GM18502 (cell line): ENCODE measurements around the gene TEX29.

Experiments
- ATAC-seq: cut with Tn5 transposase; IDR thresholded peaks from one replicate; pipeline ENCODE4 v1.9.1; 2021; ENCODE audit warnings: mild to moderate bottlenecking; ENCODE audit not compliant: unreplicated experiment, poor library complexity

Gene TEX29

DNA sequence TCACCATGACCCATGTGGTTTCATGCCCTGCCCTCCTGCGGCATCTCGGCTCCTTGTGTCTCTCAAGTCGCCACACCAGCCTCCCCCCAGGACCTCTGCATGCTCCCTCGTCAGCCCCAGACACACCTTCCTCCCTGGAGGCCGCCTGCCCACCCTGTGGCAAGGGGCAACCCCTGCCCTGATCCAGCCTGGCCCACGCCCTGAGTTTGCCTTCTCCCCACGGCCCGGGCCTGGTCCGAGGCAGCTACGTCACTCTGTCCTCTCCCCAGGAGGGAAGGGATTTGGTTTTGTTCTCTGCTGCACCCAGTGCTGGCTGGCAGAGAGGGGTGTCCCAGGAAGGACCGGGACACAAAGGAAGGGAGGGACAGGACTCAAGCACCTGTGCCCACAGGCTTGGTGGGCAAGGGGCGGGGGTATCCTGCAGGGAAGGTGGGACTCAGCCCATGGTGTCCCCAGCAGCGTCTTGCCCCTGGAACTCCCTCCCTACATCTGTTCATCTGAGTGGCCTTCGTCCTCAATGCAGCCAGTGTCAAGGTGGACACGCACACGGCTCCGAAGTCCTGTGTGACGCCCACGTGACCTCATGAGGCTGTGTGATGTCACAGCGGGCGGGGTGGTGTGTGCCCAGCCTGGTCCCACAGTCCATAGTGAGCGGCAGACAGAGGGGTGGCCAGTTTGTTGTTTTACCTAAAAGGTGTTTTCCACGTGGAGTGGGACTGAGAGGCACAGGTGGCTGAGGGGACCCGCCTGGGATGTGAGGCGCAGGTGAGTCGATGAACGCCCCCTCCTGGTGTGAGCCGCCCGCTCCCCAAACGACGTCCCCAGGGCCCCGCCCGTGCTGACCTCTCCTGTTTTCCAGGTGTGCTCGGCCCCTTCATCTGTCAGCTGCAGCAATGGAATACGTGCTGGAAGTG, at the start of gene TEX29:
TEX29 (plus strand) TSS at position 645 of the 914 bp plus-strand sequence; CDS start at position 894, 249 bp downstream.
- ATAC-seq, result no peak

DNA sequence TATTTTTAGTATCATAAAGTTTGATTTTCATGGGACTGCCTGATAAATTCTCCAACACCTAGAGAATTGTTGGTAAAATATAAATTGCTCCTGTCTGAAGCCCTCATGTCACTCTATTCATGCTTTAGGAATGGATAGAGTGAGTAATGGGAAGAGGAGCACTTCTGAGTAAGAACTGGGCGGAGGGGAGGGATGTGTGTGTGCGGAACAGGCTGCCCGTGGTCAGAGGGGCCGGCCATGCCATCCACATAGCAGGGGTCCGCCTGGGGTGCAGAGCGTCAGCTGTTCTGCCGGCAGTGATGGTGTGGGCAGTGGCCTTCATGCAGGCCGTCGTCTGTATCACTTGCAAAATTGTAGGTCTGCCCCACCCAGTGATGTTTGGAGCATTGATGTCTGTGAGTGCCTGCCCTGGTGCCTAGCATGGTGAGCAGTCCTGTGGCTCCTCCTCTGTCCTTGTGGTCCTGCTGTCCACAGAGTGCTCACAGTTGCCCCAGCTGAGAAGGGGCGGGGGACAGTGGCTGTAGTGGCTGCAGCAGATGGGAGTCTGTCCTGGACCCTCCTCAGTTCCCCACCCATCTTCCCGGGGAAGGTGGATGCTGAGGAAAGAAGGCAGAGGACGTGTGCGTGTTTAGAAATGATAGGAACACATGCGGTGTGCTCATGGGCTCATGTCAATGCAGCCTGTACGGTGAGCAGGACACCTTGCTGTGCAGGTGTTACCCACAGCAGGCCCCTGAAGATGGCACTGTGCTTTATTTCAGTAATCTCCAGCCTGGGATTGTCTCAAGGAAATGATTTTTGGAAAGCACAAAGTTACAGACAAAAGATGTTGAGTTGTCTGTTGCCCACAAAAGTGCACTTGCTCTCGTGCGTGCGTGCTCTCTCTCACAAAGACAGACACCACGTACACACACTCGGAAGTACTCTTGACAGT, 49.4 kb upstream of the TEX29 start:
- no peak for ATAC-seq

DNA sequence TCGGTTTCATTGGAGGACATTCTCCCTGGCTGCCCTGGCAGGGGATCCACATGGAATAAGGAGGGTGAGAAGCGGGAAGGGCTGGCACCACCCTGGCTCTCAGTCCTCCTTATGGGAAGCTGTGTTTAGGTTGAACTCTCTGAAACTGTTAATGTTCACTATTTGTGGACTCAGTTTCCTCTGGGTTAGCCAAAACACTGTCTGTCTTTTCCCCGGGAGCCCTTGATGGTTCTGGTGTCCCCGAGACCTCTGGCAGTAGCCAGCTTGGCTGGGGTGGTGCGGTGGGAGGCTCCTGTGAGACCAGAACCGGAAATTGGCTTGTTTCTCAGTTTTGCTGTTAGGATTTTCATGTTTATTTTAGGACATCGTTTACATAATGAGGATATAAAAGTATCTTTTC, 48.3 kb upstream of the TEX29 start:
- ATAC-seq, result no peak

DNA sequence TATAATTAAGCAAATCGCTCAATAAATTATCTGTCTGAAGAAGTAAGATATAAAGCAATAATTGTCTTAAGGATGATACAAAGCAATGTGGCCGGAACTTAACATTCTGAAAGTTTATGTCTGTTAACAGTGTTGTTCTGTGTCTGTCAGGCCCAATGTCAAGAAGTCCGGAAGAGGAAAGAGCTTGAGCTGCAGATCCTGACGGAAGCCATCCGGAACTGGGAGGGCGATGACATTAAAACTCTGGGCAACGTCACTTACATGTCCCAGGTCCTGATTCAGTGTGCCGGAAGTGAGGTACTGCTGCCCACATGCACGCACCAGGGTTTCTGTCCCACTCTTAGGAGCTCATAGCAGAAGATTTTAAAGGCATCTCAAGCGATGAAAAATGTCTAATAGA, 45.1 kb upstream of the TEX29 start:
- ATAC-seq, result no peak

DNA sequence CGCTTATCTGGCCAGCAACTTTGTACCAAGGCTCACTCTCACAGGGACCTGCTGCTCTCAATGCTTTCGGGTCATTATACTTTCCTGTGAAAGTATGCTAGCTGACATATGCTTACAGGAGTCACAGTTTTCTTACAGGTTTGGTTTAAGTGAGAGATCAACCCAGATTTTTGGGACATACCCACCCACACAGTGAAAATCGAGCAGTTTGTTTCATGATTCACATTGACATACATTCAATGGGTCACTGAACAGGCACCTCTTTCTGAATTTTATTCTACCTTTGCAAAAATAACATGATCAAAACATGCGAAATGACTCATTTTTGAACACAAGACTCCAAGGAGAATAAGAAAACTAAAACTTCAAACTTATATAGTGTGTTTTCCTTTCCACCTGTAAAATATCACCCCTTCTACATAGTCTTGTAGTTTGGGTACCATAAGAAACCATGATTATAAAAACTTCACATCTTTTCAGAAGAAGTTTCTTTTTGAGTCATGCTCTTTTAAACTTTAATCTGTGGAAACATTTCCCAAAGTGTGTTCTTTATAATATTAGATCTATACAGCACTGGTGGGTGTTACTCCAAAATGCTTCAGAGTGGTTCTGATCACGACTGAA, 44.3 kb upstream of the TEX29 start:
- no peak for ATAC-seq

DNA sequence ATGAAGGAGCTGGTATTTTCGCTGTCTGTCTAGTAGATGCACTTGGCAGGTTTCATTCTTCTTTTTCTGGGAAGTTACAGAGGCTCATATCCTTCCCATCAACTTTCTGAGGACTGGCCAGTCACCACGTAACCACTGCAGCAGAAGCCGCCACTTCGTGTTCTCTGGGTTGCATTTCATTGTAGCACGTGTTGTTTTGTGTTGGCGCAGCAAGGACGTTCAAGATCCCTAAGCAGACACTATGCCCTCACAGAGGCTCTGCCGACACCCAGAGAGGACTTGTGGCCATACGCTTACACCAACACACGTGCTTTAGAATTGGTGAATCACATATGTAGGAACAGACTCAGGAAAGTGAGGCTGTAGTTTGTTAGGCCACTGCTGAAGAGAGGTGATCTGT, 42.2 kb upstream of the TEX29 start:
- ATAC-seq, result no peak

DNA sequence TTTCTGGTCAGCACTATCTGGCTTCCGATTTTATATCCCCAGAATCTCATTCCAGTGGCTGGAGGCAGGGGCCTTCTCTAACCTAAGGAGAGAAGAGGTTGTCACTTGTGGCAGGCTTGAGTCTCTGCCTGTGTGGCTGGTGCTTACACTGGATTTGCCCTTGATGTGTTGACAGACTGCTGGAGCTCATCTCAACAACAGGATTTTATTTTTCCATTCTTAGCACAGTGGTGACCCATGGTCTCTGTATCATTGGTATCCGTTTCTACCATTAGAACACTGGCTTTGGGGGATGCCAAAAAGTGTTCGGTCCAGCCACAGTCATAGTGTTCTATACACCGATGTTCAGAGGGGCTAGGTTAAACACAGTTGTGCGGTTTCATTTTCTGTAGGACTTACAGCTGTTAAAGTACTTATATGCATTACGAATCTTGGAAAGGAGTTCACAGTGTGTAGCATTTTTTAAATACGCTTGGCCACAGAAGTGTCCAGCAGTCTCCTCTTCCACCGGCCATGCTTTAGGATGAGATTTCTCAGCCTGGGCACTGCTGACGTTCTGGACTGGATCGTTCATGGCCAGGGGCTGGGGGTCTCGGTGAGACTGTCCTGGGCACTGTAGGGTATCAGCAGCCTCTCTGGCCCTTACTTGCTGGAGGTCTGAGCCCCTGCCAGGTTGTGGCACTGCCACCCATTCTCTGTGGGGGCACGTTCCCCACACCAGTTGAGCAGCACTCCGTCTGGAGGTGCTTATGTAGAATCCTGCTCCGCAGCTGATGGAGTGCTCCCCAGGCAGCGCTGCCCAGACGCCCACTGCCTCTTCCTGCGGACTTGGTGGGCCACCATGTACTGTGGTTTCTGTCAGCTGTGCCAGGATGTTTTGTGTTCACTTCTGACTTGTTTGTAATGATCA, 41.4 kb upstream of the TEX29 start:
- no peak for ATAC-seq

DNA sequence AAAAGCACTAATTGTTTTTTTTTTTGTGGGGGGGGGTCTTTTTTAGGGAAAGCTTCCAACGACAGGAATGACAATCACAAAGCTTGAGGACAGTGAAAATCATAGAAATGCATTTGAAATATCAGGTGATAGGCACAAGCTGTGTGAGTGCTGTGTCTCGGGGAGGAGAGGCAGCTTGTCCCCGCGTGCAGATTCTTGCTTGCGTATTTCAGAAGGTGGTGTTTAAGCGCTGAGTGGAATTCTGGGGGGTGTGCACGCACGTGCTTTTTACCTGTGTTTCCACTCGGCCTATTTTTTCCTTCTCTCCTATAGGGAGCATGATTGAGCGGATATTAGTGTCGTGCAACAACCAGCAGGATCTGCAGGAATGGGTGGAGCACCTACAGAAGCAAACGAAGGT, 40.2 kb upstream of the TEX29 start:
- ATAC-seq, result no peak

DNA sequence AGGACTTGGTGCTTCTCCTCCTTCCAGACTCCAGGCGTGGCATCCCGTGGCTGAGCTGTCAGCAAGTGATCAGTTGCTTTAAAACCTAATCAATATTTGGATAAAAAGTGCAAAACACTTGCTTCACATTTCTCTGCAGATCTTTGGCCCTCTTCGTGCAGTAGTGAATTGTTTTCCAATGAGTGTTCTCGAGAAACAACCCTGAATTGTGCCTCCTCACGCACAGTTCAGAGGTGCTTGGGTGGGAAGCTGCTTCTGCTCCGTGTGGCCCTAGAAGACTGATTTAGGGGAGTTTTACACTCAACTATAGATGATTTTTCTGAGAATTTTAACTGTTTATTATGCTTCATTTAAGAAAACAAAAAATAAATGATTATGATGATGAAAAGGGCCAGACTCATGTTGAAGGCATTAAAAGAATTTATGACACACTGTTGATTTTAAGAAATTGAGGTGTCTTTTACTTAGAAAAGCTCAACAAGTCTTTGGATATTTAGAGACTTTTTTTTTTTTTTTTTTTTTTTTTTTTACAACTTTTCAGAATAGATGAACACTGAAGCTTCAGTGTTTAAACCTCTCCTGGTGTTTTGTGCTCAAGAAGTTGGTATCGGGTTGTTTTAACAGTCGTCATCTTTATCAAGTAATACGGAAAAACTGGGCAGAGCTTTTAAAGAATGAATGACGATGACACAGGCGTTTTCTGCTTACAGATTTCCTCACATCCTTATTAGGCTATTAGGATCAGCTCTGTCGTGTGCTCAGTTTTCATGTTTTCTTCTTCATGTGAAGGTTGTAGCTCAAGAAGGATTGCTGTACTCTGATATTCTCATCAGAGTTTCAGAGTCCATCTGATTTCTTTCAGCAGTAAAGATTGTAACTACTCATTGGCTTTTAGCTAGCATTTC, 39.5 kb upstream of the TEX29 start:
- ATAC-seq, result no peak

DNA sequence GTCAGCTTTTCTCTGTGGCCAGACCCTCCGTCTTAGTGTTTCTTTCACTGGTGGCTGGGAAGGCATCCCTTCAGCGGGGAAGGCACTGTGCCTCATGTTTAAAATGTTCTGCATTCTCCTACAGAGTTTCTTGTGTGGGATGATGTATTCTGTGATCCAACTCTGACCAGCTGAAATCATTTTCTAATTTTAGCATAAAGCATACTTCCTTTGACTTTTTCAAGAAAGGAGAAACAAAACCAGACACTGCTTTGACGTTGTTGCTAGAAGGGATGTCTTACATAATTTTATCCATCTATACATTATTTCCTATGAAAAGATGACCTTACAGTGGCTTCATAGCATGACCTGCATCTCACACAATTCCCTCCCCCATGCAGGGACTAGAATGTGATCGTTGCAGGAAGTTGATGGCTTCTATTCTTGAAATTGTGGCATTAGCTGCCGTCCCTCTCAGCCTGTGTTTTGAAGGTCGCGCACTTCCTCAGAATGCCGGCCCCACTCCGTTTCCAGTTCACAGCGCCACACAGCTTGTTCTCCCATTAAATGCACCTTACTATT, 38.6 kb upstream of the TEX29 start:
- ATAC-seq, result no peak

DNA sequence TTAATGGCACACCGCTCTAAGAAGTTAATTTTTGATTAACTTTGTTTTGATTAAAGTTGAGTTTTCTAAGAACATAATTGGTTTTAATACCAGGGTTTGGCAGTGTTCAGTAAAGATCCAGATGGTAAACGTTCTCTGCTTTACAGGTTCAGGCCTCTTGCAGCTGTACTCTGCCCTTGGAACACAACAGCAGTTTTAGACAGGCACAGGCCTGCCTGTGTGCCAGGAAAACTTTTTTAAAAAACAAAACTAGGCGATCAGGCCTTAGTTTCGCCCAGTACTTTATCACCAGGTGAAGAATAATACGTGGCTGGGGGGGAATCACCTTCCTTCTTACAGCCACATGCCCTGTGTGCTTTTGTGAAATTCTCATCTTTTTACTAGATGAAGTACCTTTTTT, 38.0 kb upstream of the TEX29 start:
- no peak for ATAC-seq

DNA sequence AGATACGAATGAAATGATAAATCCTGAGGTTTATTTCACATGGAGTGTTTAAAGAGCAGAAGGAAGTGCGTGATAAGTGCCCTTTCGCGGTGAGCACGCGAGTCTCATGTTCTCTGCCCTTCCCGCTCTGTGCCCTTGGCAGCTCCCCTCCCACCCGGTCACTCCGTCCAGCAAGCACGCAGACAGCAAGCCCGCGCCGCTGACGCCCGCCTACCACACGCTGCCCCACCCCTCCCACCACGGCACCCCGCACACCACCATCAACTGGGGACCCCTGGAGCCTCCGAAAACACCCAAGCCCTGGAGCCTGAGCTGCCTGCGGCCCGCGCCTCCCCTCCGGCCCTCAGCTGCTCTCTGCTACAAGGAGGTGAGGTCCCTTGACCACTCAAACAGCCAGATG, 37.4 kb upstream of the TEX29 start:
- no peak for ATAC-seq

DNA sequence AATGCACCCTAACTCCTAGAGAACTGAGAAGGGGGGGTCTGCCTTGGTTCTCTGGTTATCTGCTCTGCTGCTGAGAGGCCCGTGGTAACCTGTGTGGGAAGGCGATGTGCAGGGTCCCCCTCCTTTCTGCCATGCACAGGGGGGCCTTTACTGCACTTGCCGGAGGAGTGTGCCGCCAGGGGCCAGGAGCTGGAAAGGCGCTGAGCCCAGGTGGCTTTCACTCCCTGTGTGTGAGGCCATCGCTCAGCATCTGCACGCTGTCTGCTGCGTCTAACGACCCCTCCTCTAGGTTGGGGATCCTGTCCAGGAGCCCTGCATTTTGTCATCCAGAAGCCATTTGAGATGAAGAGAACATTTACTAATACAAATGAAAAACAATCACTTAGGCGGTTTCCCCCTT, 37.0 kb upstream of the TEX29 start:
- no peak for ATAC-seq

DNA sequence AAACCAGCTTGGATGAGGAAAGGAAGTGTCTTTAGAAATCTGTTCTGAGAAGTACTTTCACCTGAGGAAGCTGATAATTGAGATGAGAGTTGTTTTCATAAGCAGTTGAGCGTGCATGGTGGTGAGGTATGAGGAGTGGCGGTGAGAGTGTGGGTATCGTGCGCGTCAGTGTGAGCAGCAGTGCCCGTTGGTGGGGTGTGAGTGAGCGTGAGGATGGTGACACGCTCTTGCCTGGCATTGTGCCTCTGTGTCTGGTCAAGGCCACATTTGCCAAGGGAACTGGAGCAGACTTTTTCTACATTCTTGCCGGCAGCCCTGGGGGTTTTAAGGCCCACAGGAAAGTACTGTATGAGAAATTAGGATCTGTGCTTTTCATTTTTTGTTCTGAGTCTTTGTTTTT, 36.5 kb upstream of the TEX29 start:
- no peak for ATAC-seq

DNA sequence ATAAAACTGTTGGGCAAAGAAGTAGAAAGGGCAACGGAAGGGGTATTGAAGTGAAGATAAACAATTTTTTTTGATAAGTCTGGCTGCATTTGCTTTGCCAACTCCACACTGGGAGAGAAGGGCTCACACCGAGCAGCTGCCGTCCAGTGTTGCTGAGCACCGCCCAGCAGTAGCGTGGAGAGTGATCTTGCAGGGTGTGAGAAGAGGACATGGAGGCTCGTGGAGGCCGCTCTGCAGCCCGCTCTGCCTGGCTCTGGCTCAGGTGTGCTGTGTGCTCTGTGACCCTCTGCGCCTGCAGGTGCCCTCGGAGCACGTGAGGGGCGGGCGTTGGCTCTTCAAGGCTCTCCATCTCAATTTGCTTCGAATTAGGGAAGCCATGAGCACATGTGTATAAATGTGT, 35.9 kb upstream of the TEX29 start:
- ATAC-seq, result no peak

DNA sequence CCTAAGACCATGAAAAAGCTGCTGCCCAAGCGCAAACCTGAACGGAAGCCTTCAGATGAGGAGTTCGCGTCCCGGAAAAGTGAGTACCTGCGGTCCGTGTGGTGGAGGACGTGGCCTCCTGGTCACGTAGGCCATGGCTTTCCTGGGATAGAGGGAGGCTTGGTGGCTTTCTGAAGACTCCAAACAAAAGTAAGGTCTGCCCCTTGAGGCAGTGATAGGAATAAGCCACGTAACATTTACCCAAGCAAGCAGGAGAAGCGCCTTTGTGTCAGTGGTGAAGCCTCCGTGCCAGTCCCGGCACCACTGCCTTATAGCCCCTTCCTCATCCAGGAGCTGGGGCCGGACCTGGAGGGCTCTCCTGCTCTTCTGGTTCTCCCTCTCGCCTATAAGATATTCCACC, 34.3 kb upstream of the TEX29 start:
- ATAC-seq, result no peak

DNA sequence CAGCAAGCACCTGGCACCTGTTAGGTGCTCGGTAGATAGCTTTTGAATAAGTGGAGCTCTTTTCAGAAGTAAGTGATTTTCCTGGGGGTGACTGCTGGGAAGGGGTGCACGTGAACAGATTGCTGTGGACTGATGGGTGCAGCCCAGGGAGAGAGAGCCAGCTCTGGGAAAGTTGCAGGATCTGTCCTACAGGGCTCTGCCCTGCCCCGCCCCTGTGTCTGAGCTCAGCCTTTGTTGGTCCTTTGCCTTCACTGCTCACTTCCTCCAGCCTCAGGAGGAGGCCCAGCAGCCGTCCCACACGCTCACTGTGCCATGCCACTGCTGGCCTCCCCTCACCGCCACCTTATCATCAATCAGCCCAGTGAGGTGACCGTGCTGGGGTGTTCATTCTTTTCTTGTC, 33.7 kb upstream of the TEX29 start:
- no peak for ATAC-seq

DNA sequence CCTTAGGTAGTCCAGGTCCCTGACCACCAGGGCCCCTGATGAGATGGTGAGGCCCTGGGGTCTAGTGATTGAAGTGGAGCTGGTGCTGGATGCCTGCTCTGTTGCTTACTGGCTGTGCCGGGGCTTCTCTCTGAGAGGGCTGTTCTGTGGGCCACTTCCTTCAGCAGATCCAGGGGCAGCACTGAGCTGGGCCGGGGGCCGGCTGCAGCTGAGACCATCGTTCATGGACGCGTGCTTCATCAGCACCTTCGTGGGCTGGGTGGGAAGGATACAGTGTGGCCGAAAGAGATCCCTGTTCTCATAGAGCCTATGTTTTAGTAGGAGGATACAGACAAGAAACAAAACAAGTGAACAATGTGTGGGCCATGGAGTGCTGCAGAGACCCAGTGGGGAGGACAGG, 33.2 kb upstream of the TEX29 start:
- no peak for ATAC-seq

DNA sequence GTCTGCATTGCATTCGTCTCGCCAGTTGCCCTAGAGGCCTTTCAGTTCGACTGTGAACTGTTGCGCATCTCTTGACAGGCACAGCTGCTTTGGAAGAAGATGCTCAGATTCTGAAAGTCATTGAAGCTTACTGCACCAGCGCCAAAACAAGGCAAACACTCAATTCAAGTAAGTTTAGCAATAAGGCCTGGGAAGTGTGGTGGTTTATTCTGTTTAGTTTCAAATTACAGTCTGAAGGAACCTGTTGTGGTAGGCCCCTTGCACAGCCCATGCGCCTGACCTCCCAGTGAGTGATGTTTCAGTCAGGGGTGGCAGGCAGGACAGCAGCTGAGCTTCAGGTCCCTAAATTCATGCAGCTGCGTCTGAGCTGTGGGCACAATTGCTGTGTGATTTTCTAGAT, 32.2 kb upstream of the TEX29 start:
- no peak for ATAC-seq
